GM23248 (cell line): Measurements from ENCODE around the gene LANCL1. TPM values are rescaled to one million over a fixed set of nuclear protein-coding genes. Genes with fewer than 3 reads are reported as not detected.

ENCODE experiments used
- DNase-seq: peaks from one replicate; pipeline ENCODE4 v3.0.0-alpha.2; 2015
- H2AFZ ChIP-seq: fragments of 200-600 bp; sonication (generic); 2 replicates; pipeline ENCODE4 v1.6.1; 2016; ENCODE audit warnings: antibody characterized with exemption
- H3F3A ChIP-seq: fragments of 200-600 bp; sonication (generic); 2 replicates; pipeline ENCODE4 v1.6.1; 2016; ENCODE audit warnings: mild to moderate bottlenecking, antibody characterized with exemption, mixed run types; ENCODE audit not compliant: insufficient read depth
- H3K27ac ChIP-seq: fragments of 200-600 bp; sonication (generic); 2 replicates; pipeline ENCODE4 v1.5.1; 2016; ENCODE audit warnings: mild to moderate bottlenecking
- H3K27me3 ChIP-seq: fragments of 200-600 bp; sonication (generic); replicated peaks from 2 replicates; pipeline ENCODE4 v1.6.1; 2016; ENCODE audit warnings: mild to moderate bottlenecking; ENCODE audit not compliant: insufficient read depth
- H3K36me3 ChIP-seq: fragments of 200-600 bp; sonication (generic); 2 replicates; pipeline ENCODE4 v1.6.1; 2016; ENCODE audit warnings: low read depth, mild to moderate bottlenecking
- H3K4me1 ChIP-seq: fragments of 200-600 bp; sonication (generic); 2 replicates; pipeline ENCODE4 v1.6.1; 2016; ENCODE audit warnings: mild to moderate bottlenecking; ENCODE audit not compliant: insufficient read depth
- H3K4me2 ChIP-seq: fragments of 200-600 bp; sonication (generic); one replicate; pipeline ENCODE4 v1.6.1; 2016; ENCODE audit warnings: mild to moderate bottlenecking; ENCODE audit not compliant: unreplicated experiment
- H3K4me3 ChIP-seq: fragments of 200-600 bp; sonication (generic); 2 replicates; pipeline ENCODE4 v1.5.1; 2016; ENCODE audit warnings: mild to moderate bottlenecking
- H3K79me2 ChIP-seq: fragments of 200-600 bp; sonication (generic); 2 replicates; pipeline ENCODE4 v1.6.1; 2016; ENCODE audit warnings: mild to moderate bottlenecking; ENCODE audit not compliant: insufficient read depth
- H3K9ac ChIP-seq: fragments of 200-600 bp; sonication (generic); 2 replicates; pipeline ENCODE4 v1.6.1; 2016; ENCODE audit warnings: mild to moderate bottlenecking
- H3K9me2 ChIP-seq: fragments of 200-600 bp; sonication (generic); 2 replicates; pipeline ENCODE4 v1.6.1; 2016; ENCODE audit warnings: mixed run types, mild to moderate bottlenecking, moderate library complexity; ENCODE audit not compliant: insufficient read depth
- H3K9me3 ChIP-seq: fragments of 200-600 bp; sonication (generic); one replicate; pipeline ENCODE4 v1.6.1; 2017; ENCODE audit warnings: low read depth
- H4K20me1 ChIP-seq: fragments of 200-600 bp; sonication (generic); 2 replicates; pipeline ENCODE4 v1.6.0; 2016; ENCODE audit not compliant: insufficient read depth
- EZH2 ChIP-seq: fragments of 200-600 bp; sonication (generic); IDR thresholded peaks from 2 replicates; pipeline ENCODE4 v1.6.1; 2018; ENCODE audit warnings: antibody characterized with exemption, mild to moderate bottlenecking; ENCODE audit not compliant: insufficient read depth, poor library complexity, severe bottlenecking
- EZH2phosphoT487 ChIP-seq: fragments of 200-600 bp; sonication (generic); IDR thresholded peaks from 2 replicates; pipeline ENCODE4 v1.6.1; 2018; ENCODE audit warnings: antibody characterized with exemption, moderate library complexity, mild to moderate bottlenecking, low read depth; ENCODE audit not compliant: insufficient read depth
- WGBS, 2 experiments: methylation state at CpG; one replicate each; pipeline ENCODE4 v1.1.6; 2015 to 2017; ENCODE audit warnings: low lambda C conversion rate in 2 of 2, low coverage in 1 of 2; ENCODE audit errors: missing lambda C conversion rate in 2 of 2; 5-methylcytosine and 5-hydroxymethylcytosine counted together
- in situ Hi-C: fragments of 300-500 bp; cut with MboI; formaldehyde crosslinking; loops from 2 replicates; pipeline ENCODE4 v1.15.0; 2020
- polyA plus RNA-seq: library from polyadenylated mRNA; unstranded; fragments of >200 nt; fragmentation: Nextera tagmentation; extraction: Ambion mirVana; gene quantifications from 2 replicates; pipeline ENCODE4 v1.2.1, GENCODE V29; 2016
- total RNA-seq: library from RNA; depleted of rRNA; stranded (reverse); fragments of >200 nt; shearing (Covaris generic); gene quantifications from 2 replicates; pipeline ENCODE4 v1.2.3, GENCODE V29; 2014

LANCL1 gene
- total and polyA plus RNA-seq, 2 experiments from 2014 or later, result 33.8 to 37.9 TPM

- Histone ChIP-seq H3K36me3 (peaks cover 19% of the 10 kb centered on the region), H4K20me1 (no peaks in the 10 kb centered on the region), H3K4me3 (no peak overlapping the region), H3K9me3 (no peaks in the 10 kb centered on the region), H3K9me2 (no peaks in the 10 kb centered on the region), H3K9ac (no peak overlapping the region), H3K79me2 (no peaks in the 10 kb centered on the region), H3K27ac (no peak overlapping the region), H3K4me1 (peaks cover 8% of the 10 kb centered on the region; the same call in 1 of the 2 replicates), H3K4me2 (no peak overlapping the region), H3K27me3 (no peaks in the 10 kb centered on the region), H2AFZ (no peak overlapping the region), H3F3A (no peaks in the 10 kb centered on the region)
- TF ChIP-seq EZH2 (no peak), EZH2phosphoT487 (no peak)
- no peak for DNase-seq
- WGBS, 2 experiments, result 79% methylated on average over 2 of the region's 2 CpGs
- in situ Hi-C loops, result no loop called here
Observed at GRCh38 chr2:210461401-210461800, 15.2 kb downstream of the LANCL1 start.

- H3K4me3 ChIP-seq, result no peak overlapping the region
- no peak overlapping the region for H3K4me2 ChIP-seq
- in situ Hi-C loops, result no loop called here
- no peaks in the 10 kb centered on the region for H3K27me3 ChIP-seq
- no peak for TF ChIP-seq EZH2
- no peak for TF ChIP-seq EZH2phosphoT487
- H3K4me1 ChIP-seq, result peaks cover 8% of the 10 kb centered on the region; the same call in 1 of the 2 replicates
- DNase-seq, result no peak
- no peaks in the 10 kb centered on the region for H3K79me2 ChIP-seq
- no peaks in the 10 kb centered on the region for H3F3A ChIP-seq
- H4K20me1 ChIP-seq, result no peaks in the 10 kb centered on the region
- 62 to 73% methylated on average over 3 of the region's 3 CpGs for WGBS, 2 experiments
- no peaks in the 10 kb centered on the region for H3K9me2 ChIP-seq
- no peak overlapping the region for H2AFZ ChIP-seq
- H3K9ac ChIP-seq, result no peak overlapping the region
- no peak overlapping the region for H3K27ac ChIP-seq
- H3K9me3 ChIP-seq, result no peaks in the 10 kb centered on the region
- H3K36me3 ChIP-seq, result peaks cover 18% of the 10 kb centered on the region; the same call in 1 of the 2 replicates
Observed at GRCh38 chr2:210460322-210461227, 16.0 kb downstream of the LANCL1 start.

GRCh38 chr2:210459880-210460279 is 16.7 kb downstream of the LANCL1 start:
- Histone ChIP-seq H2AFZ (no peak overlapping the region), H3K36me3 (peaks cover 20% of the 10 kb centered on the region), H3K4me2 (no peak overlapping the region), H3K4me3 (no peak overlapping the region), H3K4me1 (peaks cover 8% of the 10 kb centered on the region; the same call in 1 of the 2 replicates), H4K20me1 (no peaks in the 10 kb centered on the region), H3K9me3 (no peaks in the 10 kb centered on the region), H3F3A (no peaks in the 10 kb centered on the region), H3K79me2 (no peaks in the 10 kb centered on the region), H3K27ac (no peak overlapping the region), H3K9me2 (no peaks in the 10 kb centered on the region), H3K9ac (no peak overlapping the region), H3K27me3 (no peaks in the 10 kb centered on the region)
- WGBS, 2 experiments, result 96 to 97% methylated on average over 5 of the region's 5 CpGs
- in situ Hi-C loops, result no loop called here
- no peak for TF ChIP-seq EZH2phosphoT487
- no peak for TF ChIP-seq EZH2
- no peak for DNase-seq

GRCh38 chr2:210459407-210459806 is 17.2 kb downstream of the LANCL1 start:
- H3K36me3 ChIP-seq, result peaks cover 24% of the 10 kb centered on the region
- in situ Hi-C loops, result no loop called here
- H3K4me3 ChIP-seq, result no peak overlapping the region
- H3K4me2 ChIP-seq, result no peak overlapping the region
- no peak overlapping the region for H2AFZ ChIP-seq
- DNase-seq, result no peak
- TF ChIP-seq EZH2phosphoT487, result no peak
- TF ChIP-seq EZH2, result no peak
- H3K9me3 ChIP-seq, result no peaks in the 10 kb centered on the region
- no peaks in the 10 kb centered on the region for H3K79me2 ChIP-seq
- H4K20me1 ChIP-seq, result no peaks in the 10 kb centered on the region
- H3K9ac ChIP-seq, result no peak overlapping the region
- no peaks in the 10 kb centered on the region for H3F3A ChIP-seq
- H3K27ac ChIP-seq, result no peak overlapping the region
- H3K27me3 ChIP-seq, result no peaks in the 10 kb centered on the region
- no peaks in the 10 kb centered on the region for H3K9me2 ChIP-seq
- peaks cover 8% of the 10 kb centered on the region; the same call in 1 of the 2 replicates for H3K4me1 ChIP-seq
- WGBS, 2 experiments, result 96 to 98% methylated on average over 3 of the region's 3 CpGs
